ENCODE data around the gene BABAM2. TPM values are rescaled to one million over a fixed set of nuclear protein-coding genes. Genes with fewer than 3 reads are reported as not detected.

BABAM2 gene
- total and polyA plus RNA-seq, 2 of the 4 experiments (the other 2 are of a cell fraction), result 20.9 to 23.1 TPM

- Histone ChIP-seq H3K23ac (ENCODE audit: low read depth, low read length) (no peak overlapping the region), H3K14ac (replicated peaks; ENCODE audit: low read depth, low read length) (no peak overlapping the region), H3K27ac (ENCODE audit: insufficient read depth, low read length) (no peak overlapping the region), H3K27me3 (ENCODE audit: control insufficient read depth, insufficient read depth, low read length) (no peaks in the 10 kb centered on the region), H3K9me1 (ENCODE audit: insufficient read depth, low read length) (peaks cover 3% of the 10 kb centered on the region; the same call in 1 of the 2 replicates), H3K18ac (ENCODE audit: low read depth, low read length) (no peak overlapping the region), H3K79me1 (ENCODE audit: low read depth in 1 of 2, low read length in 2 of 2) (peaks cover 0 to 3% of the 10 kb centered on the region in 2 experiments; a peak in 1 of 4 replicates), H2BK120ac (ENCODE audit: low read depth, low read length) (no peak overlapping the region), H3K4me2 (ENCODE audit: low read depth, low read length) (no peak overlapping the region), H2BK20ac (ENCODE audit: low read depth, low read length) (no peak overlapping the region), H2BK15ac (ENCODE audit: low read depth, low read length) (no peak overlapping the region; the same call in 2 of the 3 replicates), H4K20me1 (ENCODE audit: insufficient read depth, low read length) (no peaks in the 10 kb centered on the region), H3K56ac (ENCODE audit: extremely low read depth, insufficient read depth, low read length) (no peak overlapping the region; the same call in 1 of the 2 replicates), H3K4ac (ENCODE audit: low read depth, low read length) (no peak overlapping the region), H4K8ac (ENCODE audit: low read depth in 2 of 2, low read length in 2 of 2) (no peak overlapping the region), H2BK5ac (ENCODE audit: low read depth, low read length, poor library complexity, severe bottlenecking) (no peak overlapping the region), H3K4me3 (ENCODE audit: insufficient read depth, low read depth, low read length) (no peak overlapping the region), H3K9ac (ENCODE audit: low read depth, low read length) (no peak overlapping the region), H2AK5ac (ENCODE audit: low read depth, low read length) (no peak overlapping the region), H4K5ac (ENCODE audit: low read depth, low read length) (no peak overlapping the region), H3K4me1 (ENCODE audit: control insufficient read depth, insufficient read depth, low read length) (peaks cover 2% of the 10 kb centered on the region), H2AFZ (replicated peaks; ENCODE audit: low read length, poor library complexity) (no peak overlapping the region), H3K36me3 (ENCODE audit: control insufficient read depth, insufficient read depth, low read length) (no peaks in the 10 kb centered on the region), H3K9me3 (ENCODE audit: control insufficient read depth, insufficient read depth, low read length) (no peaks in the 10 kb centered on the region), H4K91ac (ENCODE audit: insufficient read depth, low read depth, low read length) (no peak overlapping the region), H2AK9ac (replicated peaks; ENCODE audit: low read depth, low read length, poor library complexity) (no peak overlapping the region)
- POLR2A ChIA-PET (ENCODE audit: unreplicated experiment), result no interaction called here
- BruUV-seq (replicated peaks), result no TSS peak
- intact Hi-C loops (cut with micrococcal nuclease) (no loop called here), dilution Hi-C loops (cut with HindIII; ENCODE audit: low sequenced_read_pairs, unreplicated experiment) (no loop called here), in situ Hi-C loops (cut with MboI; ENCODE audit: low sequenced_read_pairs) (no loop called here)
- CTCF ChIA-PET, result no interaction called here
- DNase-seq (no peak), ATAC-seq (ENCODE audit: low read depth) (no peak)
- no peak for TF ChIP-seq CHD1 (IDR thresholded peaks at IDR 0.05; ENCODE audit: low read depth, low read length)
- no peak for TF ChIP-seq ELK1 (IDR thresholded peaks at IDR 0.05; ENCODE audit: borderline replicate concordance, low read depth, low read length)
- TF ChIP-seq CEBPB (IDR thresholded peaks at IDR 0.05; ENCODE audit: low read depth, low read length), result no peak
- no CpG with 5 or more reads among the region's 1 CpG for WGBS, 2 experiments (ENCODE audit: extremely low coverage in 2 of 2, insufficient read length in 1 of 2)
Observed at GRCh38 chr2:28089486-28089885, 199.0 kb downstream of the BABAM2 start.
